Measurements from ENCODE around the gene ARIH2.

- TF ChIP-seq EZH2 (optimal IDR thresholded peaks at IDR 0.05; ENCODE audit: low read depth, low read length) (no peak), CTCF (IDR thresholded peaks at IDR 0.05; ENCODE audit: low read length) (no peak)
Observed at GRCh38 chr3:49006408-49007067, 87.9 kb downstream of the ARIH2 start.
